Left kidney (tissue), 2 donors: Measurements from ENCODE around the gene NEURL3. TPM values are rescaled to one million over a fixed set of nuclear protein-coding genes. Genes with fewer than 3 reads are reported as not detected.

Experiments
- DNase-seq: peaks from one replicate; pipeline ENCODE4 v3.0.0-alpha.2; 2013
- polyA plus RNA-seq: library from polyadenylated mRNA; unstranded; fragments of 120-200 nt; gene quantifications from one replicate; pipeline ENCODE4 v1.2.1, GENCODE V29; 2013; ENCODE audit not compliant: insufficient read length

The NEURL3 gene
- polyA plus RNA-seq, 1 donor, result 4.1 TPM

DNA sequence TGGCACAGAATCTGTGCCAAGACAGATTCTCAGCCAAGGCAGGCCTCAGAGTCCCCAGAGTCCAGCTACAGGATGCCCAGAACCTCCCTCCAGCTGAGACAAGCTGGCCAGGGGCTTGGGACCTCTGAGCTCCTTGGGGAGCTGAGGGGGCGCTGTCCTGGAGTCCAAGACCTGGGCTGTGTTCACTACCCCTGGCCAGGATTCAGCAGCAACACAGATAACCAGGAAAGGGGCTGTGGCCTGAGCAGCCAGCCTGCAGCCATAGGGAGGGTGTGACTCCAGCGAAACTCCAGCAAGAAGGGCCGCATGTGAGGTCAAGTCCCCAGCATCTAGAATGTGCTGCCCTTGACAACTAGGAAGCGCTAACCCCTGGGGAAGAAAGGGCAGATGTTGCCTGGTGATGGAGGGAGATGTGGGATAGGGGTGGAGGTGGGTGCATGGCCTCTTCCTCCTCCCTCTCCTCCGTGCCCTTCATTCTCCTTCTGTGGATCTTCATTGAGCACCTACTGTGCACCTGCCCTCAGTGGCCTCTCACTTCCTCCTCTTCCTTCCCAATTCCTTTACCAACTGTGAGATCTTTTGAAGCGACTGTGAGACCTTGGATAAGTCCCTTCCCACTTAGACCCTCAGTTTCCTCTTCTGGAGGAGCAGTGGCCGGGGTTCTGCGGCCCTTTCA lies 23.7 kb upstream of the NEURL3 start:
- DNase-seq, result no peak

DNA sequence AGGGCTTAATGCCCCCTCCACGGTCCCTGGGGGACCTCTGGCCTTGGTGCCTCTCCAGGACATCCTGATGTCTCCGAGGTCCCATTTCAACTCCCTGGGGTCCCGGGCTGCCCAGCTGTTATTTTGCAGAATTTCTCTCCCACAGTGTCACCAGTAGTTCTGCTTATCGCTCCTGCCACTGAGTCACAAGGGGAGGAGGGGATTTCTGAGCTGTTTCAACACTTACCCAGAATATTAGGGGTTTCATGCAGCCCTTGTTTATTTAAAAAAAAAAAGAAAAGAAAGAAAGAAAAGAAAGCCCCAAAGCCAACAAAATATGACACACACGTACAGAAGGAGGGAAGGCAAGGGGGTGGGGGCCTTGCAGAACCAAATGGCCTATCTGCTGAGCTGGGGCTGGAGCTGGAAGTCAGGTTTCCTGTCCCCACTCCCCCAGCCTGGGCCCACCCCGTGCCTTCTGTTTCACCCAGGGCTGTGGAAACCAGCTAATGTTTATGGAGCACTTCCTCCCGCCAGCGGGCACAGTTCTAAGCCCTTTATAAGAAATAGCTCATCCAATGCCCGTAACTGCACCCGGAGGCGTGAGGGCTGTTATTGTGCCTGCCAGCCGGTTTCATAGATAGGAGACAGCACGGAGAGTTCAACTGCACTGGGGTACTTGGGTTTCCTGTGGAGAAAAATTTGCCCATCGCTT lies 23.0 kb upstream of the NEURL3 start:
- DNase-seq, result no peak

DNA sequence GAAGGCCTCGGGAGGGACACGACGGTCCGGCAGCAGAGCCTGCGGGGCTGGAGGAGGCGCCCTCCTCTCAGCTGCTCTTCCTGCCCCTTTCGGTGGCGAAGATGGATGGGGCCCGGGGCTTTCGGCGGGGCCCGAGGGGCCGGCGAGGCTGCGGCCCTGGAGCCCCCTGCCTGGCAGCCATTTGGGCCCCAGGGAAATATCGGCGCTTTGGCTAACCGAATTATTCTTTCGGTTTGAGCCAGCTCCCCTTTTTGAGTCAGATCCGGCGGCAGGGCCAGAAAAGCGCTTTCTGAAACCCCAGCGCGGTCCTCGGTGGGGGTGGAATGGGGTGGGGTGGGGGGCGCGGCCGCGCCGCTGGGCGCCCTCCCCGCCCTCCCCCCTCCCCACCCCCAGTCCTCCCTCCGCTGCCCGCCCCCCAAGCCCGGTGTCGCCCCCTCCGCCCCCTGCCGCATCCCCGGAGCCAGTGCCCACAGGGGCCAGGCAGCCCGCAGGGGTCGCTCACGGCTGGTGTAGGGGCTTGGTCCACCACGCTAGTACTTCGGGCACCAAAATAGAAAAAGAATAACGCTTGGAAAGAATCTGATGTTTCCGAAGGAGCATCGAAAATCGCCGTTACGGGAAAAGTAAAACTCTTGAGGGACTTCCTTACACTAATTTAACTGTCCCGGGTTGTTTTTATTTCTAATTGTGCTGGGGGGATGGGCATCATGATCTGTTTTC lies 22.3 kb upstream of the NEURL3 start:
- no peak for DNase-seq

DNA sequence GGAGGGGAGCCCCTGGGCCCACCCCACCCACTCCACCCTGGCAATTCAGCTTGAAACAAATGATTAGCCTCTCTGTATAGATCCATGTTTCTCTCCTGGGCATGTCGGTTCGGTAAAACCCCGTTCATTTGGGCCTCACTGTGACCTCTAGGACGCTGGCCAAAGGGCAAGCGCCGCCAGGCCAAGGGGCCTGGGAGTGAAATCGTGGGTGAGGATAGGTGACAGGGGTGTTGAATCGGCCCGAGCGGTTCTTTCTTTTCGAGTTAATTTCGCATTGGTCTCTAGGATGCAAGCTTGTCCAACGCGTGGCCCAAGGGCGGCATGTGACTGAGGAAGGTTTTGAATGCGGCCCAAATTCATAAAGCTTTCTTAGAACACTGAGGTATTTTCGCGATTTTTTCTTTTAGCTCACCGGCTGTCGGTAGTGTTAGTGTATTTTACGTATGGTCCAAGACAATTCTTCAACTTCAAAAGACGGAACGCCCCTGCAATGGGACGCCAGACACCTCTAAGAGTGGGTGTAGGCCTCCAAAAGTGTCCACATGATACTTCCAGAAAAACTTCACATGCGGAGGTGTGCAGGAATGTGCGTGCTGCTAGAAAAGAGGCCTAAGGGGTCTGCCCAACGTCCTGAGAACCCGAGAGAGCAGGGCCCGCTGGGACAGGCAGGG lies 21.6 kb upstream of the NEURL3 start:
- no peak for DNase-seq

DNA sequence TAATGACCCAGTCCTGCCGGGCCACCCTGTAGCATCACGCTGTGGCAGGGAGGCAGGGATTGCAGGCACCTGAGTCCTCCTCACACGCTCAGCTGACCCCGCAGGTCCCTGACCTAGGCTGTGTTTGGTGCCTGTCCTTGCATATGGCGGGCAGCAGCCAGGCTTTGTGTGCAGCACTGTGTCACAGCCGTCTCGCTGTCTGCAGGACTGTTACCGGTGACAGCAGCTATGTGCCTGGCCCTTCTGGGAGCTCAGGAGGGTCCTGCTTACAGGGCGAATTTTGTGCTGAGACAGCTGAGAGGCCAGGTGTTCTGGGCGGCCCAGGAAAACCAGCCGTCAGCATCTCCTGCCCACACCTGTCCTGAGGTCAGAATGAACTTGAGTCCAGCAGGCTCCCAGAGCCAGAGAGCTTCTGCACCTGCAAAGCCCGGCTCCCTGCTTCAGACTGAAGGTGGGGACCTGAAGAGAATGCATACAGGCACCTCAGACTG lies 21.0 kb upstream of the NEURL3 start:
- no peak for DNase-seq

DNA sequence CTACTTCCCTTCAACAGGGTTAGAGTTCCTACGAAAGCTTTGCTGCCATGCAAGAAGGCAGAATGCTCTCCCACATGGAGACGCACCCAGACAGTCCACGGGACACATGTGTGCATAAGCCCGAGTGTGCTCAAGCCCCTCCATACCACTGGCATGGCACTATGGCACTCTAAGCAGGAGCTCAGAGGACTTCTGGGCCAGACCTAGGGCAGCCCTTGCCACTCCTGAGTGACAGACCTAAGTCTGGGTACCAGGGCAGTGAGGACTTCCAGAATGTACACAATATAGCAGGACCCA lies 20.0 kb upstream of the NEURL3 start:
- DNase-seq, result no peak

DNA sequence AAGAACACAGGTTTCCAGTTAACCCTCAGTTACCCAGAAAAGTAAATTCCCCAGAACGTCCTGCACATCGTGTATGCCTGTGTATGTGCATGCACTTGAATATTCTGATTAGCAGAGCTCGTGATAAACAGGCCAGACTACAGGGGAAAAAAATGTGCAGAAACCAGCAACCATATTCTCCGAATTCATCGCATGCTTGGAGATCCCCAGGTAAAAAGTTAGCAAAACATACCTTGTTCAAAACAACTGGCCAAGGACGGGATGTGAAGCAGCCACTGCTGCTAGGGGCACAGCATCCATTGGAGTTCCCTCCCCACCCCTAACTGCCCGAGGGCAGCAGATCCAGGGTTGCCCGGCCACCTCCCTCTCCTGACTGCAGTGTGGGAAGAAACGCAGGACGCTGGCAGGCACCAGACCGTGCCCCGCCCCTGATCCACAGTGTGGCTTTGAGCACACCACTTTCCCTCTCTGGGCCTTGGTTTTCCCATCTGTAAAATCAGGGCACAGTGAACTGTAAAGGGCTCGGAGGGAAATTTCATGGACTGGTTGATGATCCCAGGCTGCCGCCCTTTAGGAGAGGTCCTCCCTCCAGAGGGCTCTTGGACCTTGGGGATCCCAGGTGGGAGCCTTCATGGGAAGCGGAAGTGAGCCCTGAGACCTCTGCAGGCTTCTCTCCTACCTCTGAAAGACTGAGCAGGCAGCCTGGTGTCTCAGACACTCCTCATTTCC lies 19.5 kb upstream of the NEURL3 start:
- no peak for DNase-seq

DNA sequence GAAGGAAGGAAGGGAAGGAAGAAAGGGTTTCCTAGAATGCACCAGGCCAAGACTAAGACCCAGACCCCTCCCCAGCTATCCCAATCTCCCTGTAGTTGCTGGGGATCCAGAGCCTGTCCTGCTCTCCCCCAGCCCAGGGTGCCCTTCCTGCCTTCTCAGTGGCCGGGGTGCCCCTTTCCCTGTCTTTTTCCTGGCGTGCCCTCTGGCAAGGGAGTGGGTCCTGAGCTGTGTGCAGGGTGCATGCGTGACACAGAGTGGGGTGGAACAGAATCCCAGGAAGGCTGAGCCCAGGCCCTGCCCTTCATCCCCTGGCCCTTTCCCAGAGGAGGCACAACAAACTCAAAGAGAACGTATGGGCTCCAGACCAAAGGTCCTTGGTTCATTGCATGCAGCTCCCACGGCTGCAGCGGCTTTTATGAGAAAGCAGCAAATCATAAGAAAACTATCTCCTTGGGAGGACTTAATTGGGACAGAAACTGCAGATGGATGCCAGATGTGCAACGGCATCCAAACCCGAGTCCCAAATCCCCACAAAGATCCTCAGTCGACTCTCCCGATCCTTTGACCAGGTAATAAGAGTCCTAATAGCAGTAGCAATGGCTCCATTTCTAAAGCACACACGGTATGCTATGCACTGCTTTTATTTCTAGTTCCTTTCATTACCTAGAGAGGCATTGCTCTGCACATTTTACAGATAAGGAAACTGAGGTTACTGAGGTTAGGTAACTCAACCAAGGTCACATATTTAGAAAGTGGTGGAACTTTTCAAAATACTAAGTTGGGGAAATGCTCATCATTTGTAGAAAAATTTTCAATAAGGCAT lies 18.7 kb upstream of the NEURL3 start:
- no peak for DNase-seq

DNA sequence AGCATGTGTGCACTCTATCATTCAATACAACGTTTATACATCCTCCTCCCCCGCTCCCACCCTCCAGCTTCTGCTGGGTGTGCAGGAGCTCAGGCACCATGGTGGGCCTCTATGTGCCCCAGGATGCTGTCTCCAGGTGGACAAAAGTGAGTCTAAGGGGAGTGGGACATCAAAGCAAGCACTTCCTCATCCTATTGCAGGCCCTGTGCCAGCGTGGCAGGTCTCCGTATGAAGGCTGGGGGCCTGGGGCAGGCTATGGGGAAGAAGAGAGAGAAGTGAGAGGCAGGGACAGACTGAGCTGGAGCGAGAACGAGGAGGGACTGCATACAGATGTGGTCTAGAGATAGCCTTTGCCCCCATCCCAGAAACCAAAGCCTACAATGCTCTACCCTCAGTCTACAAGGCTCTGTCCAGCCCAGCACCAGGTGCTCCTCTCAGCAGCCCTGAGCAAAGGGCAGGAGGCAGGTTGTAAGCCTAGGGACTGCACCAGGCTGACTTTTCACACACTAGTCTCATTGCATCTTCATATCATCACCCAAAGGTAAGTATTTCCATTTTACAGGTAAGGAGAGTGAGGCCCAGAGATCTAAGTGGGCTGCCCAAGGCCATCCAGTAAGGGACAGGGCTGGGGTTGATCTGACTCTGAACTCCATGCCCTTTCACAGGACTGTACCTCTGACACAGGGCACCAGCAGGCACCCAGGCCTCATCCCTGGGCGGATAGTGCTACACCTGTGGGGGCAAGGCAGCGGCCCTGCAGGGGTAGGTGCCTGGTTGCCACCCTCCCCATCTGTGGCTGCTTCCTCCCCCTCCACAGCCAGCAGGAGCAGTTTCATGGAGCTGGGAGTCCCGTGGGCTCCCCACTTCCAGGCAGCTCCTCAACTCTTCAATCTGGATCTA lies 17.4 kb upstream of the NEURL3 start:
- no peak for DNase-seq

DNA sequence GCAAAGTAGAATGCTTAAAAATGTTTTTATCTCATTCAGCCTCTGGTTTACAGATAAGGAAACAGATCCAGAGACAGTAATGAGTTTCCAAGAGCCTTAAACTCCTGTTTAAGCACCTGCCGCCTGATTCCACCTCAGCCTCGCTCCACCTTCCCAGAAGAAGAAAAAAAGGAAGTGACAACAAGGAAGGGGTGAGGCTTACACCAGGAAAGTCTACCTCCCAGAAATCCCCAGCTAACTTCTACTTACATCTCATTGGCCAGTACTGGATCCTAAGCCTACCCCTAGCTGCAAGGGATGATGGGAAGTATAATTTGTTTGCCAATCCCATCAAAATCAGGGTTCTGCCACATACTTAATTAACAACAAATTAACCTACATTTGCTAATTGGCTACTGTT lies 16.1 kb upstream of the NEURL3 start:
- no peak for DNase-seq

DNA sequence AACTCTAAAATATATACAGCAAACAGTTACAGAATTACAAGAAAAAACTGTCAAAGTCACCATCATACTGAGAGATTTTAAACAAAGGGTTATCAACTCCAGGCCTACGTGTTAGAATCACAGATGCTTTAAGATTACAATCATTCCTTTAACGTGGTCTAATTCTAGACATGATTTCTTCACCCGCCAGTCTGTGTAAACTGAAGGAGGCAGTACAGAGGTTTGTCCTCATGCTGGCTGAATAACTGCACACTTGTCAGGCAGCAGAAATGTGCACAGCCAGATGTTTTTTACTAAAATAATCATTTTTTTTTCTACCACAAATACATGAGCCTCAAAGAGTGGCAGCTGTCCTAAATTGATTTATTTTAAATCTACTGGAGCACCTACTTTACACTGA lies 15.5 kb upstream of the NEURL3 start:
- no peak for DNase-seq

DNA sequence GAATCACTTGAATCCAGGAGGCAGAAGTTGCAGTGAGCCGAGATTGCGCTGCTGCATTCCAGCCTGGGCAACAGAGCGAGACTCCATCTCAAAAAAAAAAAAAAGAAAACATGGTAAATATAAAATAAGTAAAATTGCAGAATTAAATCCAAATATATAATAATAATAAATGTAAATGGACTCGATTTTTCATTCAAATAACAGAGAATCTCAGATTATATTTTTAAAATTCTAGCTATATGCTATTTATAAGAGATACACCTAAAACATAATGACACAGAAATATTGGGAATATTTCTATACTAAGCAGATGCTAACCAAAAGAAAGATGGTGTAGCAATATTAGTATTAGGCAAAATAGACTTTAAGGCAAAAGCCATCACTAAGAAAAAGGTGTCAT lies 15.1 kb upstream of the NEURL3 start:
- no peak for DNase-seq

DNA sequence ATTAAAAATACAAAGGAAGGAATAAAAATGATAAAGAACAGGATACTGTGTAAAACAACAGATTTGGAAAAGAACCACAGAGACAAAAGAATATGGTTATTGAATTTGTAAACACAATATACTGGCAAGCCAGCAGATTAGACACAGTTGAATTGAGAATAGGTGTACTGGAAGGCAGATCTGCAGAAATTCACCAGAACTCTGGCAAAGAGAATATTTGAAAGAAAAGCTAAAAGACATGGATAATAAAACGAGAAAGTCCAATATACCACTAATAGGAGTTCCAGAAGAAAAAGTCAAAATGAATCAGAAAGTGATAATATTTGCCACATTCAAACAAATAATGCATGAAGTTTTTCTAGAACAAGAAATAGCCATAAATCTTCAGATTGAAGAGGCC lies 11.9 kb upstream of the NEURL3 start:
- DNase-seq, result no peak

DNA sequence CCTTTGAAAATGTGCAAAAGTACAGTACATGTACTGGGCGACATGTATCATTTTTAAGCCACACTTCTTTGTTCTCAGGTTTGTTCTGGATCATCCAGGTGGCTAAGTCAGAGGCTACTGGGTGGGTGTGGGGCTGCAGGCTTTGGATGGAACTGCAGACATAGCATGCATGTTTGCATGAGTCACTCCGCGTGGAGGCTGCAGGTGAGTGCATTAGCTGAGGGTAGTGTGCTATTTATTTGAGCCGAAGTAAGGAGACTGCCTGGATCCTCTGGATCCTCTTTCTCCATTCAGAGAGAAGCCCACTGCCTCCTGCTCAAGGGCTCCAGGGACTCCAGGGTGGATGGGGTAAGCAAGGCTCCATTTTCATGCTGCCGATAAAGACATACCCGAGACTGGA lies 9.4 kb upstream of the NEURL3 start:
- DNase-seq, result no peak

DNA sequence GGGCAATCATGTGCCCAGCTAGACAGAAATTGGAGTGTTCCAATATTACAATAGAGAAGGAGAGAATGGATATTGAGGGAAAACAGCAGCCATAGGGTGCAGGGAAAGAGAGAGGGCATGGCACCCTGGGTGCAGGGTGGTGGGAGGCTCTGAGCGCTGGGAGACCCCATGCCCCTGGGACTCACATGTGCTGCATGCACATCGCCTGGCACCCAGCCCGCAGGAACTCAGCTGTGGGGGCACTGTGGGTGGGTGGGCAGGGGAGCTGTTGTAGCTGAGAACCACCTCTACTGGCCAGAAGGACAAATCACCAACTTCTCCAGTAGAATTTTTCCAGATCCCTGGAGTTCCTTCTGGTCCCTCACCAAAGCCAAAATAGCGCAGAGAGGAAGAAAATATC lies 7.2 kb upstream of the NEURL3 start:
- DNase-seq, result no peak

DNA sequence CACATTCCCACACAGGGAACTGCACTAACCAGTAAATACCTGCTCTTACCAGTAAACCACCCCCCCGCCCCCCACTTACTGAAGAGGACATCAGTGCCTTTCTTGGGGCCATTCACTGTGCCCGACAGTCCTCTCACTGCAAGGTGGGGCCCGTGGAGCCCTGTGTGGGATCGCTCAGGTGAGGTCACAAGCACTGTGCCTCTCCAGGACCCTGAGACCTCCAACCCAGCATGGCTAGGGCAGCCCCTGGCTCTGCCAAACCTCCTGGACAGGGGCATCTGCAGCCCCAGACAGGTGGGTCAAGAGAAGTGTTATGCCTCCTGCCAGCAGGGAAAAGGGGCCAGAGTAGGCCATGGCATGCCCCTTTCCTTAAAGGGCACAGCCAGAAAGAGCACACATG lies 6.7 kb upstream of the NEURL3 start:
- DNase-seq, result no peak

DNA sequence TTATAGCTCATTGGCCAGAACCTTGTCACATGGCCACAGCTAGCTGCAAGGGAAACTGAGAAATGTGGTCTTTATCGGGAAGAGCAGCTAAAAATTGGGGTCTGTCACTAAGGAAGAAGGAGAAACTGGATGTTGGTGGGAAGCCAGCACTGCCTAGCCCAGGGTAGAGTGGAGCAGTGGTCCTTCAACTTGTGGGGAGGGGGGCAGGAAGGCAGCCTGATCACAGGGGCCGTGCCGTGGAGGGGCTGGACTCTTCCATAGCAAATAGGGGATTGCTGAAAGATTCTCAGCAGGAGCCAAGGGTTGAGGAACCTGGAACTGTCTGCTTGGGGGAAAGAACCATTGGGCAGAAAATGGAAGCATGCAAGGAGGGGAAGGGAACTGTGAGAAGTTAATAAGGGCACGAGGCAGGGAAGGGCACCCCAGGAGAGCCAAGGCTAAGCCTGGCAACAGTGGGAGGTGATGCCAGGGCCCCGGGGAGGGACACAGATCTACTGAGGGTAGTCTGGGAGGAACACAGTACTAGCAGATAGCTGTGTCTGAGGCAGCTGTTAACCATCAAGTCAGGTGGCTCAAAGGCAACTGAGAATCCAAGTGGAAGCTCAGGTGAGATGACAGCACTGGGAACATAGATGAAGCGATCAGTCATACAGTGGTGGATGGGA lies 5.9 kb upstream of the NEURL3 start:
- no peak for DNase-seq

DNA sequence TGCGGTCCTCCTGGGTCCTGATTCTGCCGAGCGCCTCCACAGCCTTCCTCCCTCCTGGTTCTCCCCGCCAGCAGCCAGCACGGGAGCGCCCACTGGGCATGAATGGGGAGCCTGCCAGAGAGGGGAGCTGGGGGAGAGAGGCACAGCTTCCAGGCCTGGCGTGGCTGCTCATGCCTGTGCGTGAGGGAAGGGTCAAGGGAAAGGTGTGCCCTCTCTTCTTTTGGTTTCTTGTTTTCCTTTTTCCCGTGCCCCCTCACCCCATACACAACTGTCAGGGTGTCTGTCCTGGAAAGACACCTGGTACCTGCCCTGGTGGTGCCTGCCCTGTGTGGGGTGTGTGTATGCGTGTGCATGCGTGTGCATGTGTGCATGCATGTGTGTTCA lies 4.7 kb upstream of the NEURL3 start:
- no peak for DNase-seq

DNA sequence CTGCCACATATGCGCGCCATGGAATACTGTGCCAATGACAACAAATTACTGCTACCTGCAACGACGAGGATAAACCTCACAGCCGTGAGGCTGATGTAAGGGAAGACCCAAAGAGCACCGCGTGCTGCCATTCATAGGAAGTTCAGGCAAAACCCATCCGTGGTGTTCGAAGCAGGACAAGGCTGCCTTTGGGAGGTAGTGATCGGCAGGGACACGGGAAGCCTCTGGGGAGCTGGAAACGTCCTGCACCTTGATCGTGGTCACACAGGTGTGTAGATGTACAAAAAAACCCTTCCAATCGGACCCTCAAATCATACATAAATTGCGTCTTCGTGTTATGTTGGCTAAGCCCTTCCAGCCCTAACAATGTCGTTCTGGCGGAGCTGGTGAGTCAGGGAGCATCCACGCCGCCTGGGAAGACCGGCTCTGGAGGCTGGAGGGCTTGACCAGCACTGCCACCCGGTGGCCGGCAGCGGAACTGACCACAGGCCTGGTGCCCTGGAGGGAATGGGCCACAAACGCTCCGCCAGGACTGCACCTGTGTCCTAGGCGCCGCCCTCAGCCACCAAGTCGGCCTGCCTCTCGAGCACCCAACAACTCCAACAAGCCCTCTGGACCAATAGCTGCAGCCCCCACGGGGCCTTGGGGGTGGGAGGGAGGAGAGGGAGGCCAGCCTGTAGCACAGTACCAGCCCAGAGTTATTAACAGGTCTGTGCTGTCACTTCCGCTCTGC lies 4.1 kb upstream of the NEURL3 start:
- peak; percentile 82 for DNase-seq
